ENCODE results near the gene POPDC2. TPM values are rescaled to one million over a fixed set of nuclear protein-coding genes. Genes with fewer than 3 reads are reported as not detected.

Gene POPDC2
- total and polyA plus RNA-seq, 10 of the 15 experiments (the other 5 are each of a cell fraction or from before 2014, with no cell fraction given): 1.8 to 12.7 (median 3.5) TPM

DNA sequence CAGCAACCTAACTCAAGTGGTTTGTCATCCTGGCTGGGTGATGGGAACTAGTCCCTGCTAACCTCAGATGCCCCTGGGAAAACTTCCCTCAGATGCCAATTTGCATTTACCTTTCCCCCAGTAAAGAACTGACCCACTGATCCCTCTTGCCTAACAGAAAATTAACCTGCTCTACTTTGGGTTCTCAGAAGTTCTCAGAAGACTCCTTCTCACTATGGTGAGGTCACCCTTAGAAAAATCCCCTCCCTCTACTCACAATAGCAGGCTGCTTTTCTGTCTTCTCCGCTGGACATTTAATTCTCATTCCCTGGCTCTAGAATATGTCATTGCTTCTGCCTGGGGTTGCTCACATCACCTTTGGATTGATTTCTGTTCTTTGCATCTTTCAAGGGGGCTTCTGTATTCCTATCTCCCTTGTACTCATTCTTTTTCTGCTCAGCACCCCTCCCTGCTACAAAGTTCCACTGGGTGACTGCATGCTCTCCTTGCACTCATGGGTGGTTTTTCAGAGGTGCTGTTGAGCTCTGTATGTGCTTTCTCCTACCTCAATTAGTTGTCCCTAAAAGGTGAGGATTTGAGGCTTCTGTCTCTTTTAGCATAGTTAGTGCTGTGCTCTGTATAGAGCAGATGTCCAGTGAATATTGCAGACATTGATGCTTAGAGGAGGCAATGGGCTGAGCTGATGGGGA is 61.8 kb downstream of the POPDC2 start (continued):
- TF ChIP-seq, protein P1, sequence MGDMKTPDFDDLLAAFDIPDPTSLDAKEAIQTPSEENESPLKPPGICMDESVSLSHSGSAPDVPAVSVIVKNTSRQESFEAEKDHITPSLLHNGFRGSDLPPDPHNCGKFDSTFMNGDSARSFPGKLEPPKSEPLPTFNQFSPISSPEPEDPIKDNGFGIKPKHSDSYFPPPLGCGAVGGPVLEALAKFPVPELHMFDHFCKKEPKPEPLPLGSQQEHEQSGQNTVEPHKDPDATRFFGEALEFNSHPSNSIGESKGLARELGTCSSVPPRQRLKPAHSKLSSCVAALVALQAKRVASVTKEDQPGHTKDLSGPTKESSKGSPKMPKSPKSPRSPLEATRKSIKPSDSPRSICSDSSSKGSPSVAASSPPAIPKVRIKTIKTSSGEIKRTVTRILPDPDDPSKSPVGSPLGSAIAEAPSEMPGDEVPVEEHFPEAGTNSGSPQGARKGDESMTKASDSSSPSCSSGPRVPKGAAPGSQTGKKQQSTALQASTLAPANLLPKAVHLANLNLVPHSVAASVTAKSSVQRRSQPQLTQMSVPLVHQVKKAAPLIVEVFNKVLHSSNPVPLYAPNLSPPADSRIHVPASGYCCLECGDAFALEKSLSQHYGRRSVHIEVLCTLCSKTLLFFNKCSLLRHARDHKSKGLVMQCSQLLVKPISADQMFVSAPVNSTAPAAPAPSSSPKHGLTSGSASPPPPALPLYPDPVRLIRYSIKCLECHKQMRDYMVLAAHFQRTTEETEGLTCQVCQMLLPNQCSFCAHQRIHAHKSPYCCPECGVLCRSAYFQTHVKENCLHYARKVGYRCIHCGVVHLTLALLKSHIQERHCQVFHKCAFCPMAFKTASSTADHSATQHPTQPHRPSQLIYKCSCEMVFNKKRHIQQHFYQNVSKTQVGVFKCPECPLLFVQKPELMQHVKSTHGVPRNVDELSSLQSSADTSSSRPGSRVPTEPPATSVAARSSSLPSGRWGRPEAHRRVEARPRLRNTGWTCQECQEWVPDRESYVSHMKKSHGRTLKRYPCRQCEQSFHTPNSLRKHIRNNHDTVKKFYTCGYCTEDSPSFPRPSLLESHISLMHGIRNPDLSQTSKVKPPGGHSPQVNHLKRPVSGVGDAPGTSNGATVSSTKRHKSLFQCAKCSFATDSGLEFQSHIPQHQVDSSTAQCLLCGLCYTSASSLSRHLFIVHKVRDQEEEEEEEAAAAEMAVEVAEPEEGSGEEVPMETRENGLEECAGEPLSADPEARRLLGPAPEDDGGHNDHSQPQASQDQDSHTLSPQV (IDR thresholded peaks at IDR 0.05): no peak
- TF ChIP-seq POLR2AphosphoS2 (IDR thresholded peaks at IDR 0.05; ENCODE audit: low read depth, low read length) (no peak), TAF1 (IDR thresholded peaks at IDR 0.05; ENCODE audit: borderline replicate concordance, low read depth, low read length) (0 out of 2 replicates have a peak, but pooled peaks have one; percentile 15), NR2C2 (IDR thresholded peaks at IDR 0.05; ENCODE audit: borderline replicate concordance, control insufficient read depth, insufficient read length, low read depth) (no peak), HCFC1 (IDR thresholded peaks at IDR 0.05; ENCODE audit: low read length) (no peak), RB1 (IDR thresholded peaks at IDR 0.05; ENCODE audit: borderline replicate concordance) (no peak), ETV6 (conservative IDR thresholded peaks at IDR 0.05 in 1 of 2, IDR thresholded peaks at IDR 0.05 in 1 of 2; ENCODE audit: borderline replicate concordance in 1 of 2, low read depth in 1 of 2) (no peak), SIX5 (IDR thresholded peaks at IDR 0.05; ENCODE audit: low read depth, low read length, severe bottlenecking) (no peak), BCL11A (IDR thresholded peaks at IDR 0.05; ENCODE audit: low read depth, low read length) (peak; percentile 42; the same call in 1 of the 2 replicates), CHD4 (IDR thresholded peaks at IDR 0.05) (no peak), RUNX3 (IDR thresholded peaks at IDR 0.05; ENCODE audit: low read length) (peak; percentile 77), NFIC (IDR thresholded peaks at IDR 0.05; ENCODE audit: low read depth, low read length) (peak; percentile 85), TCF7 (IDR thresholded peaks at IDR 0.05; ENCODE audit: borderline replicate concordance) (0 out of 2 replicates have a peak, but pooled peaks have one; percentile 40), BACH1 (IDR thresholded peaks at IDR 0.05; ENCODE audit: borderline replicate concordance) (peak; percentile 30; the same call in 1 of the 2 replicates)
- TF ChIP-seq, protein P2, sequence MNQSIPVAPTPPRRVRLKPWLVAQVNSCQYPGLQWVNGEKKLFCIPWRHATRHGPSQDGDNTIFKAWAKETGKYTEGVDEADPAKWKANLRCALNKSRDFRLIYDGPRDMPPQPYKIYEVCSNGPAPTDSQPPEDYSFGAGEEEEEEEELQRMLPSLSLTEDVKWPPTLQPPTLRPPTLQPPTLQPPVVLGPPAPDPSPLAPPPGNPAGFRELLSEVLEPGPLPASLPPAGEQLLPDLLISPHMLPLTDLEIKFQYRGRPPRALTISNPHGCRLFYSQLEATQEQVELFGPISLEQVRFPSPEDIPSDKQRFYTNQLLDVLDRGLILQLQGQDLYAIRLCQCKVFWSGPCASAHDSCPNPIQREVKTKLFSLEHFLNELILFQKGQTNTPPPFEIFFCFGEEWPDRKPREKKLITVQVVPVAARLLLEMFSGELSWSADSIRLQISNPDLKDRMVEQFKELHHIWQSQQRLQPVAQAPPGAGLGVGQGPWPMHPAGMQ (IDR thresholded peaks at IDR 0.05; ENCODE audit: borderline replicate concordance): no peak
- TF ChIP-seq, protein P3, sequence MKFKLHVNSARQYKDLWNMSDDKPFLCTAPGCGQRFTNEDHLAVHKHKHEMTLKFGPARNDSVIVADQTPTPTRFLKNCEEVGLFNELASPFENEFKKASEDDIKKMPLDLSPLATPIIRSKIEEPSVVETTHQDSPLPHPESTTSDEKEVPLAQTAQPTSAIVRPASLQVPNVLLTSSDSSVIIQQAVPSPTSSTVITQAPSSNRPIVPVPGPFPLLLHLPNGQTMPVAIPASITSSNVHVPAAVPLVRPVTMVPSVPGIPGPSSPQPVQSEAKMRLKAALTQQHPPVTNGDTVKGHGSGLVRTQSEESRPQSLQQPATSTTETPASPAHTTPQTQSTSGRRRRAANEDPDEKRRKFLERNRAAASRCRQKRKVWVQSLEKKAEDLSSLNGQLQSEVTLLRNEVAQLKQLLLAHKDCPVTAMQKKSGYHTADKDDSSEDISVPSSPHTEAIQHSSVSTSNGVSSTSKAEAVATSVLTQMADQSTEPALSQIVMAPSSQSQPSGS (IDR thresholded peaks at IDR 0.05; ENCODE audit: low read length): peak; percentile 91
- TF ChIP-seq, protein P4, sequence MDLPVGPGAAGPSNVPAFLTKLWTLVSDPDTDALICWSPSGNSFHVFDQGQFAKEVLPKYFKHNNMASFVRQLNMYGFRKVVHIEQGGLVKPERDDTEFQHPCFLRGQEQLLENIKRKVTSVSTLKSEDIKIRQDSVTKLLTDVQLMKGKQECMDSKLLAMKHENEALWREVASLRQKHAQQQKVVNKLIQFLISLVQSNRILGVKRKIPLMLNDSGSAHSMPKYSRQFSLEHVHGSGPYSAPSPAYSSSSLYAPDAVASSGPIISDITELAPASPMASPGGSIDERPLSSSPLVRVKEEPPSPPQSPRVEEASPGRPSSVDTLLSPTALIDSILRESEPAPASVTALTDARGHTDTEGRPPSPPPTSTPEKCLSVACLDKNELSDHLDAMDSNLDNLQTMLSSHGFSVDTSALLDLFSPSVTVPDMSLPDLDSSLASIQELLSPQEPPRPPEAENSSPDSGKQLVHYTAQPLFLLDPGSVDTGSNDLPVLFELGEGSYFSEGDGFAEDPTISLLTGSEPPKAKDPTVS (IDR thresholded peaks at IDR 0.05; ENCODE audit: low read depth, low read length): no peak
- TF ChIP-seq, protein P5, sequence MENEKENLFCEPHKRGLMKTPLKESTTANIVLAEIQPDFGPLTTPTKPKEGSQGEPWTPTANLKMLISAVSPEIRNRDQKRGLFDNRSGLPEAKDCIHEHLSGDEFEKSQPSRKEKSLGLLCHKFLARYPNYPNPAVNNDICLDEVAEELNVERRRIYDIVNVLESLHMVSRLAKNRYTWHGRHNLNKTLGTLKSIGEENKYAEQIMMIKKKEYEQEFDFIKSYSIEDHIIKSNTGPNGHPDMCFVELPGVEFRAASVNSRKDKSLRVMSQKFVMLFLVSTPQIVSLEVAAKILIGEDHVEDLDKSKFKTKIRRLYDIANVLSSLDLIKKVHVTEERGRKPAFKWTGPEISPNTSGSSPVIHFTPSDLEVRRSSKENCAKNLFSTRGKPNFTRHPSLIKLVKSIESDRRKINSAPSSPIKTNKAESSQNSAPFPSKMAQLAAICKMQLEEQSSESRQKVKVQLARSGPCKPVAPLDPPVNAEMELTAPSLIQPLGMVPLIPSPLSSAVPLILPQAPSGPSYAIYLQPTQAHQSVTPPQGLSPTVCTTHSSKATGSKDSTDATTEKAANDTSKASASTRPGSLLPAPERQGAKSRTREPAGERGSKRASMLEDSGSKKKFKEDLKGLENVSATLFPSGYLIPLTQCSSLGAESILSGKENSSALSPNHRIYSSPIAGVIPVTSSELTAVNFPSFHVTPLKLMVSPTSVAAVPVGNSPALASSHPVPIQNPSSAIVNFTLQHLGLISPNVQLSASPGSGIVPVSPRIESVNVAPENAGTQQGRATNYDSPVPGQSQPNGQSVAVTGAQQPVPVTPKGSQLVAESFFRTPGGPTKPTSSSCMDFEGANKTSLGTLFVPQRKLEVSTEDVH (IDR thresholded peaks at IDR 0.05; ENCODE audit: low read depth, partially characterized antibody): no peak
